NB4 (cell line): ENCODE data around the gene KLF6.

Experiments
- MYC ChIP-seq: IDR thresholded peaks from 2 replicates; pipeline ENCODE4 v1.6.1; 2011; ENCODE audit warnings: low read depth, low read length
- TF ChIP-seq, protein P1 (sequence below): IDR thresholded peaks from one replicate; pipeline ENCODE4 v1.5.1; 2012; ENCODE audit warnings: low read depth, low read length

DNA sequence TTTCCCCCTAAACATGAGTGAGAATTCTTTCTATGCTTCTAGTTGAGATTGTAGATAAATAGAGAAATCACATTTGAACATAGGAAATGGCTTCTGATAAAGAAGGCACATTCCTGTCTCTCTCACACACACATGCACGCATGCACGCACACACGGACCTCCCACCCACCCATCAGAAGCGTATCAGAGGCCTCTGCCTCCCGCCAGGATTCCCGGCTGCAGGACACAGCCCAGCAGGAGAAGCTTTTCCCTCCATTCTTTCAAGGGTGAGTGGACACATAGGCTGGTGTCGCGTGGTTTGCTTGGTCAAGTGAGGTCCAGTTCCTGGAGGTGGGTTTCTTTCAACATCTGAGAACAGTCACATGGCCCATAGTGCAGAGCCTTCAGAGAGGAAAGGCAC, 34.2 kb downstream of the KLF6 start:
- TF ChIP-seq, protein P1, sequence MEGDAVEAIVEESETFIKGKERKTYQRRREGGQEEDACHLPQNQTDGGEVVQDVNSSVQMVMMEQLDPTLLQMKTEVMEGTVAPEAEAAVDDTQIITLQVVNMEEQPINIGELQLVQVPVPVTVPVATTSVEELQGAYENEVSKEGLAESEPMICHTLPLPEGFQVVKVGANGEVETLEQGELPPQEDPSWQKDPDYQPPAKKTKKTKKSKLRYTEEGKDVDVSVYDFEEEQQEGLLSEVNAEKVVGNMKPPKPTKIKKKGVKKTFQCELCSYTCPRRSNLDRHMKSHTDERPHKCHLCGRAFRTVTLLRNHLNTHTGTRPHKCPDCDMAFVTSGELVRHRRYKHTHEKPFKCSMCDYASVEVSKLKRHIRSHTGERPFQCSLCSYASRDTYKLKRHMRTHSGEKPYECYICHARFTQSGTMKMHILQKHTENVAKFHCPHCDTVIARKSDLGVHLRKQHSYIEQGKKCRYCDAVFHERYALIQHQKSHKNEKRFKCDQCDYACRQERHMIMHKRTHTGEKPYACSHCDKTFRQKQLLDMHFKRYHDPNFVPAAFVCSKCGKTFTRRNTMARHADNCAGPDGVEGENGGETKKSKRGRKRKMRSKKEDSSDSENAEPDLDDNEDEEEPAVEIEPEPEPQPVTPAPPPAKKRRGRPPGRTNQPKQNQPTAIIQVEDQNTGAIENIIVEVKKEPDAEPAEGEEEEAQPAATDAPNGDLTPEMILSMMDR: no peak
- TF ChIP-seq MYC: no peak
